Loucy (cell line): ENCODE data around the gene SP140.

Experiments used
- CTCF ChIP-seq: fragments of 200-600 bp; sonication (generic); conservative IDR thresholded peaks from 2 replicates; pipeline ENCODE4 v1.5.1; 2014; ENCODE audit warnings: mild to moderate bottlenecking, antibody characterized with exemption, low read length
- EZH2phosphoT487 ChIP-seq: fragments of 200-600 bp; IDR thresholded peaks from 2 replicates; pipeline ENCODE4 v1.6.1; 2018; ENCODE audit warnings: antibody characterized with exemption, mild to moderate bottlenecking, moderate library complexity, borderline replicate concordance

- no peak for TF ChIP-seq CTCF
- TF ChIP-seq EZH2phosphoT487, result no peak
Observed at GRCh38 chr2:230305416-230306275, 80.1 kb downstream of the SP140 start.
